NCI-H2227 treated with DMSO at 0.1 percent for 48 hours (cell line): ENCODE measurements around the gene ZNF530.

Experiments used
- DNase-seq: peaks from one replicate; lab custom pipeline; 2025; lab: John Stamatoyannopoulos, UW

The ZNF530 gene

GRCh38 chr19:57615346-57615745 lies 15.7 kb downstream of the ZNF530 start:
- no peak for DNase-seq

GRCh38 chr19:57620673-57621348 lies 21.1 kb downstream of the ZNF530 start:
- DNase-seq, result no peak

GRCh38 chr19:57623091-57623490 lies 23.4 kb downstream of the ZNF530 start:
- DNase-seq, result no peak

DNA sequence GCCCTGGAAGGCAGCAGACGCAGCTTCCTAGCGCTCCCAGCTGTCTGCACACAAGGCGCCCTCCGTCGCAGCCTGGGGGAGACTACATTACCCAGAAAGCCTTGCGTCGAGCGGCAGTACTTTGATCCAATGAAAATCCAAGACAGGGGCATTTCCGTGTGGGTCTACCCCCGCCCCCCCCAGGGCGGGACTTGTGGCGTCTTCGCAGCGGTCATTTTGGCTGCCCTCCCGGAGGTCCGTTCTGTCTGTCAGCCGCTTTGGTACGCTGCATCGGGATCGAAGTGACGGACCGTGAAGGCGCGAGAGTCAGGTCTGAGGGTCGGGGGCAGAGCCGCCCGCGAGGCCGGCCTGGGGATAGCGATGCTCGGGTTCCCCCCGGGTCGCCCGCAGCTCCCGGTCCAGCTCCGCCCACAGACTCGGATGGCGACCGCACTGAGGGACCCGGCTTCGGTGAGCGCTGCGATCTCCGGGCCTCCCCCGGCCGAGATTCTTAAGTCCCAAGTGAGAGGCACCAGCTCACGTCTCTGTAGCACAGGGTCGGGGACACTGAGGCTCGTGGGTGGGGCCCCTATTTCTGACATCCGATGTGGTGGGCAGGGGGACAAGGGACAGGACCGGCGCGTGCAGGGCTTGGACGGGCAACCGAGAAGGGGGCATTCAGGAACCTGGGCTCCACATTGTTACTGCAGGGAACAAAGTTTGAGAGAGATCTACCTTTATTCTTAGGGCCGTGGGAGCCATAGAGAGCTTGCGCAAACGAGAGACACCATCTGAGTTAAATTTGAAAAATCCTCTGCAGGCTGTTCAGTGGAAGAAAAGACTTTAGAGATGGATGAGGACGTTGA lies 33.5 kb downstream of the ZNF530 start, which contains the start of gene ZNF211:
ZNF211 (plus strand) TSS at position 182 of the 845 bp plus-strand sequence; CDS start at position 361, 179 bp downstream.
- peak; percentile 99 for DNase-seq

DNA sequence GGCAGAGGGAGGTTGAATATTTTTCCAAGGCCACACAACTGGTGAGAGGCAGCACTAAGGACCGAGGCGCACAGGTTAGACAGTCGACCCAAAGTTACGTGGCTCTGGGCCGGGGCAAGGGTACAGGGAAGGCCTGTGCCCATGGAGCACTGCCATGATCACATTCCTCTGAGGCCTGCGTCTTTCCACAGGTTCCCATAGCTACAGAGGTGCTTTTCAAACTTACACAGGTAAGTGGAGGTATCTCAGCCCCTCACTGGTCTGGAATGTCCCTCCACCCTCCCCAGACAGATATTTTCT lies 34.1 kb downstream of the ZNF530 start:
- no peak for DNase-seq

DNA sequence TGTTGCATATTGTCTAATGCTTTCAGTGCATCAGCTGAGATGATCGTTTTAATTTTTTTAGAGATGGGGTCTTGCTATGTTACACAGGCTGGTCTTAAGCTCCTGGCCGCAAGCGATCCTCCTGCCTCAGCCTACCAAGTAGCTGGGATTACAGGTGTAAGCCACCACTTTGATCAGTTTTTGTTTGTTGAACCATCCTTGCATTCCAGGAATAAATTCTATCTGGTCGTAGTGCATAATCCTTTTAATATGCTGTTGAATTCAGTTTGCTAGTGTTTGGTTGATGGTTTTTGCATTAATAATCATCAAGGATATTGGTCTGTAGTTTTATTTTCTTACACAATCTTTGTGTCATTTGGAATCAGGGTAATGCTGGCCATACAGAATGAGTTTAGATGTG lies 37.7 kb downstream of the ZNF530 start:
- DNase-seq, result no peak

GRCh38 chr19:57641715-57642234 lies 42.1 kb downstream of the ZNF530 start:
- no peak for DNase-seq

- no peak for DNase-seq
Measured at GRCh38 chr19:57642396-57643046, 42.8 kb downstream of the ZNF530 start.

GRCh38 chr19:57643734-57644133 lies 44.0 kb downstream of the ZNF530 start:
- DNase-seq, result no peak

DNA sequence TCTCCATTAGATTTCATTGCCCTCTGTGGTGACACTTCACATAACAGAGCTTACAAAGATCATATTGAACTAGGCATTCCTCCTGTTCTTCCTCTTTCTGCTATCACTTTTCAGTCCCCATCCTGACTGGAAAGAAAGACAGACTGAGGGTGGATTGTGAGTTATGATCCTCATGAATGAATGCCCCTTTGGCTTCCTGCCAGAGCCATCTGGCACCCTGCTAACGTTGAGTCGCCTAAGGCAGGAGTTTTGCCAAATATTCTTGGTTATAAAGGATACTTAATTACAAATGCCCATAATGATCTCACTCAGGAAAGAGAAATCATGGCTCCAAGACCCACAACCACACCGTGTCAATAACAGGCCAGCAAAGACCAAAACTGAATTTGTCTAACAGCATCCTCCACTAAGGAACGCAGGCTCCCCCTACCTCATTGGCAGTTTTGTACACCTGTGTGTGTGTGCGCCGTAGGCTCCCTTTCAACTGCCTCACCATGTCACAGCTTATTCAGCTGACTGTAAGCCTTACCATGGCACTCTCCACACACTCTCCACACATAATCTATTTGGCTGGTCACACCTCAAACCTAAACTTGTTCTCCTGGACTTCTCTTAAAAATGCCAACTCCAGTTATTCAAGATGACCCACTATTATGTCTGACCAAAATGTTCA lies 48.8 kb downstream of the ZNF530 start:
- DNase-seq, result no peak

DNA sequence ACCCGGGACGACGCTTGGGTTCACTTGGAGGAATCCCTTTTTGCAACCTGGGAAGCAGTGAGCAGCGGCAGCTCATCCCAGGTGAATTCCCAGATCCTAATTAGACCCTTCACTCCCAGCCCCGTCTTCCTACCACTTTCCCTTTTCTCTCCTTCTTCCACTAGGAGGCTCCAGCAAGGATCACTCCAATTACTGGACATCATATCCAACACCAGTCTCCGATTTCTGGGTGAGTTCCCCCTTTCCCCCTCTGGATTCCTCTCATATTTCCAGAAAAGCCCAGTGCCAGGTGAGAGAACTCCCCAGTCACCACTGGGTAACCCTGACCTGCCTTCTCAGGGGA lies 51.9 kb downstream of the ZNF530 start:
- no peak for DNase-seq

- no peak for DNase-seq
Measured at GRCh38 chr19:57653689-57654088, 54.0 kb downstream of the ZNF530 start.

- no peak for DNase-seq
Measured at GRCh38 chr19:57655443-57655842, 55.8 kb downstream of the ZNF530 start.

DNA sequence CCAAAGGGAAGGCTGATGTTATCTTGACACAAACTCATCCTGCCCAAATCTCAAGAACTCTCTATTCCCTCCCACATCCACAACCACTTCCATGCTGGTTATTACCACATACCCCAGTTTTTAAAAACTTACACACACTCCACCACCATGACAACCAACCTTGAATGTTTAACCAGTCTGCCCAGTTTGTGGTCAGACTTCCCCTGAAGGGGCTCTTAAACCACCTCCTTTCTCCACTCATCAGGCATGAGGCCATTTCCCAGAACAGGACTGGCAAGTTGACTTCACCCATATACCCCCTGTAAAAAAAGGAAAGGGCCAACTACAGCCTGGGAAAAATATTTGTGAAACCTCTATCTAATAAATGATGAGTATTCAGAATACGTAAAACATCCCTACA lies 56.7 kb downstream of the ZNF530 start:
- DNase-seq, result no peak
